PFSK-1 (cell line): ENCODE measurements around the gene MAP4K5.

Experiments
- FOXP2 ChIP-seq: optimal IDR thresholded peaks from 2 replicates; pipeline ENCODE3; 2011; ENCODE audit warnings: borderline replicate concordance, control low read depth, inconsistent platforms; ENCODE audit not compliant: insufficient read depth; ENCODE audit errors: extremely low read length, extremely low read depth
- POLR2AphosphoS5 ChIP-seq: IDR thresholded peaks from 2 replicates; pipeline ENCODE4 v1.6.1; 2012; ENCODE audit warnings: low read depth, mild to moderate bottlenecking, control low read depth, low read length, moderate library complexity
- SIN3A ChIP-seq: IDR thresholded peaks from 2 replicates; pipeline ENCODE4 v1.6.1; 2012; ENCODE audit warnings: mild to moderate bottlenecking, low read length, moderate library complexity, borderline replicate concordance; ENCODE audit not compliant: insufficient read depth
- TAF1 ChIP-seq: IDR thresholded peaks from 2 replicates; pipeline ENCODE4 v1.6.1; 2012; ENCODE audit warnings: low read length, control low read depth, borderline replicate concordance; ENCODE audit not compliant: insufficient read depth
- TF ChIP-seq, protein P1 (sequence below), 2 experiments: IDR thresholded peaks; 2 replicates each; pipeline versions ENCODE4 v1.6.1 to v1.8.0; 2011 to 2012; ENCODE audit warnings: low read depth in 2 of 2, low read length in 2 of 2, control low read depth in 1 of 2, inconsistent platforms in 1 of 2, mild to moderate bottlenecking in 1 of 2, moderate library complexity in 1 of 2; ENCODE audit not compliant: insufficient read depth in 1 of 2

The MAP4K5 gene

DNA sequence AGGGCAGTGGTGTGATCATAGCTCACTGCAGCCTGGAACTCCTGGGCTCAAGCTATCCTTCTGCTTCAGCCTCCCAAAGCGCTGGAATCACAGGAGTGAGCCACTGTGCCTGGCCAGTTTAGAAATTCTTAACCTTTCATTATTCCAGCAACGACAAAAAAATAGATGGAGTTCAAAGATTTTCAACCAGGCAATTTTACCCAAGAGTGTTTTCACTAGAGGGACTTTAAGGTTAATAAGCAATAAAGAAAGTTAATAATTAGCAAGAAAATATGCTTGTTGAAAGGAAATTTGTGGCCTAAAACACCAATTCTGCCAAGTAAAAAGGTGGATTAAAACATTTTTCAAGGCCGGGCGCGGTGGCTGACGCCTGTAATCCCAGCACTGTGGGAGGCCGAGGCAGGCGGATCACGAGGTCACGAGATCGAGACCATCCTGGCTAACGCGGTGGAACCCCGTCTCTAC is 150.5 kb downstream of the MAP4K5 start:
- no peak for TF ChIP-seq POLR2AphosphoS5
- no peak for TF ChIP-seq SIN3A
- TF ChIP-seq, protein P1, sequence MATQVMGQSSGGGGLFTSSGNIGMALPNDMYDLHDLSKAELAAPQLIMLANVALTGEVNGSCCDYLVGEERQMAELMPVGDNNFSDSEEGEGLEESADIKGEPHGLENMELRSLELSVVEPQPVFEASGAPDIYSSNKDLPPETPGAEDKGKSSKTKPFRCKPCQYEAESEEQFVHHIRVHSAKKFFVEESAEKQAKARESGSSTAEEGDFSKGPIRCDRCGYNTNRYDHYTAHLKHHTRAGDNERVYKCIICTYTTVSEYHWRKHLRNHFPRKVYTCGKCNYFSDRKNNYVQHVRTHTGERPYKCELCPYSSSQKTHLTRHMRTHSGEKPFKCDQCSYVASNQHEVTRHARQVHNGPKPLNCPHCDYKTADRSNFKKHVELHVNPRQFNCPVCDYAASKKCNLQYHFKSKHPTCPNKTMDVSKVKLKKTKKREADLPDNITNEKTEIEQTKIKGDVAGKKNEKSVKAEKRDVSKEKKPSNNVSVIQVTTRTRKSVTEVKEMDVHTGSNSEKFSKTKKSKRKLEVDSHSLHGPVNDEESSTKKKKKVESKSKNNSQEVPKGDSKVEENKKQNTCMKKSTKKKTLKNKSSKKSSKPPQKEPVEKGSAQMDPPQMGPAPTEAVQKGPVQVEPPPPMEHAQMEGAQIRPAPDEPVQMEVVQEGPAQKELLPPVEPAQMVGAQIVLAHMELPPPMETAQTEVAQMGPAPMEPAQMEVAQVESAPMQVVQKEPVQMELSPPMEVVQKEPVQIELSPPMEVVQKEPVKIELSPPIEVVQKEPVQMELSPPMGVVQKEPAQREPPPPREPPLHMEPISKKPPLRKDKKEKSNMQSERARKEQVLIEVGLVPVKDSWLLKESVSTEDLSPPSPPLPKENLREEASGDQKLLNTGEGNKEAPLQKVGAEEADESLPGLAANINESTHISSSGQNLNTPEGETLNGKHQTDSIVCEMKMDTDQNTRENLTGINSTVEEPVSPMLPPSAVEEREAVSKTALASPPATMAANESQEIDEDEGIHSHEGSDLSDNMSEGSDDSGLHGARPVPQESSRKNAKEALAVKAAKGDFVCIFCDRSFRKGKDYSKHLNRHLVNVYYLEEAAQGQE (IDR thresholded peaks at IDR 0.05; ENCODE audit: insufficient read depth in 1 of 2, low read depth in 2 of 2, low read length in 2 of 2): no peak
- TF ChIP-seq FOXP2: no peak
- no peak for TF ChIP-seq TAF1

- TF ChIP-seq POLR2AphosphoS5: no peak
- TF ChIP-seq SIN3A: no peak
- TF ChIP-seq, protein P1 (IDR thresholded peaks at IDR 0.05; ENCODE audit: insufficient read depth in 1 of 2, low read depth in 2 of 2, low read length in 2 of 2): no peak
- no peak for TF ChIP-seq TAF1
- TF ChIP-seq FOXP2: no peak
Observed at GRCh38 chr14:50381008-50381407, 151.4 kb downstream of the MAP4K5 start.

DNA sequence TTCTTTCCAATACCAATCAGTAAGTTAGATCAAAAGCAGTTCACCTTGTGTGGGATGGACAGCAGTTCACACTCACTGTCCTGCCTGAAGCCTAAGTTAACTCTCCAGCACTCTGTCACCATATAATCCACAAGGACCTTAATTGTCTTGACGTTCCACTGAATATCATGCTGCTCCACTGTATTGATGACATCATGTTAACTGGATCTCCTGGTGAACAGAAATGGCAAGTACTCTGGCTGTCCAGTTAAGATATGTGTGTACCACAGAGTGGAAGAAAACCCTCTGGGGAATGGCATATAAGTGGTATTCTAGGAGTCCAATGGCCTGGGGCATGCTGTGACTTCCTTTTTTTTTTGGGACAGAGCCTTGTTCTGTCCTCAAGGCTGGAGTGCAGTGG is 151.9 kb downstream of the MAP4K5 start:
- TF ChIP-seq SIN3A (no peak), TAF1 (no peak), POLR2AphosphoS5 (no peak)
- TF ChIP-seq, protein P1 (IDR thresholded peaks at IDR 0.05; ENCODE audit: insufficient read depth in 1 of 2, low read depth in 2 of 2, low read length in 2 of 2): no peak

- no peak for TF ChIP-seq TAF1
- TF ChIP-seq SIN3A: no peak
- TF ChIP-seq POLR2AphosphoS5: no peak
Observed at GRCh38 chr14:50379563-50379962, 152.8 kb downstream of the MAP4K5 start.

- TF ChIP-seq SIN3A (no peak), POLR2AphosphoS5 (no peak), FOXP2 (no peak), TAF1 (no peak)
- TF ChIP-seq, protein P1 (IDR thresholded peaks at IDR 0.05; ENCODE audit: insufficient read depth in 1 of 2, low read depth in 2 of 2, low read length in 2 of 2): no peak
Observed at GRCh38 chr14:50377550-50378085, 154.8 kb downstream of the MAP4K5 start.
